Measurements from ENCODE around the gene KLHL13. TPM values are rescaled to one million over a fixed set of nuclear protein-coding genes. Genes with fewer than 3 reads are reported as not detected.

Gene KLHL13
- polyA plus RNA-seq, 1 donor (not counting 4 experiments of a cell fraction or from before 2014, with no cell fraction given): 4.9 TPM

DNA sequence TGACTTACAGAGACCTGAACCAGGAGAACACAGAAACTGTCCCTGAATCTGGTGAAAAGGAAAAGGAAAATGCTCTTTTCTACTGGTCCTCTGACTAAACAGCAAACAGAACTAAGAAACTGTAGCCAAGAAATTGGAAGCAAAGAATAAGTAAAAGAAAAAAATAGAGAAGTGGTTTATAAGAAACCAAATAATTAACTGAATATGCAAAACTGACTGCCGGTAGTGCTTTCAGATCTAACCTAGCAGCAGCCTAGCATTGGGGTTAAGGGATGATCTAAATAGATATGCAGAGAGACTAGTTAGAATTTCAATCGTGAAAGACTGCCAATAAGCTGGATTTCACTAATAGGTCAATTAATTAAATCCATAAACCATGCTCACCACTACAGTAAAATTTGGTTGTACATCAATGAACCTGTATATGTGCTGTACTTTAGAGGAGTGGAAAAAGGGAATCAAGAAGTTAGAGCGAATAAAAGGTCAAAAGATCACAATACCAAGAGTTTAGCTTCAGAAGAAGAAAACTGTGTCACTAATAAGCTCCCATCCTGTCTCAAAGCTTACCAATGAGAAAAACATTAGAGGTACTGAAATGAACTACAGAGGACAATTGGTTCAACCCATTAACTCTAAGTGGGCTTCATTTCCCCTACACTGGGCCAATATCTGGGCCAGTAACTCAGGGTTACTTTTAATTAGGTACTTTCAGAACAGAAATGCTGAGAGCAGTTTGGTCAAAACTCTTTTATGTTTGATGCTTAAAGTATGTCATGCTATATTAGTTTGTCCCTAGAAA lies 53.6 kb downstream of the KLHL13 start:
- Histone ChIP-seq H3K27me3 (ENCODE audit: control insufficient read depth, extremely low read depth, insufficient read depth, low read length) (no peaks in the 10 kb centered on the region), H3K4me2 (ENCODE audit: control insufficient read depth, extremely low read depth, insufficient read depth, low read depth, low read length) (no peak overlapping the region), H3K79me2 (ENCODE audit: control insufficient read depth, insufficient read depth, low read length) (no peaks in the 10 kb centered on the region), H3K9me1 (ENCODE audit: control insufficient read depth, extremely low read depth, insufficient read depth, low read length) (no peaks in the 10 kb centered on the region), H3K9ac (ENCODE audit: control insufficient read depth, extremely low read depth, insufficient read depth, low read length) (no peak overlapping the region), H3K4me1 (ENCODE audit: control insufficient read depth, extremely low read depth, insufficient read depth, low read length) (peaks cover 6% of the 10 kb centered on the region), H3K4me3 (ENCODE audit: control insufficient read depth in 2 of 3, extremely low read depth in 1 of 3, insufficient read depth in 2 of 3, low read depth in 1 of 3, low read length in 3 of 3) (no peak overlapping the region), H3K9me3 (ENCODE audit: control insufficient read depth, low read depth, low read length) (no peaks in the 10 kb centered on the region), H3K27ac (ENCODE audit: control insufficient read depth, insufficient read depth, low read length) (no peak overlapping the region), H4K20me1 (ENCODE audit: control insufficient read depth, extremely low read depth, insufficient read depth, low read length) (no peaks in the 10 kb centered on the region), H3K36me3 (ENCODE audit: control insufficient read depth in 2 of 2, extremely low read depth in 1 of 2, insufficient read depth in 2 of 2, low read length in 2 of 2) (no peaks in the 10 kb centered on the region), H2AFZ (ENCODE audit: control insufficient read depth, low read length) (no peak overlapping the region)
- TF ChIP-seq, protein P1, sequence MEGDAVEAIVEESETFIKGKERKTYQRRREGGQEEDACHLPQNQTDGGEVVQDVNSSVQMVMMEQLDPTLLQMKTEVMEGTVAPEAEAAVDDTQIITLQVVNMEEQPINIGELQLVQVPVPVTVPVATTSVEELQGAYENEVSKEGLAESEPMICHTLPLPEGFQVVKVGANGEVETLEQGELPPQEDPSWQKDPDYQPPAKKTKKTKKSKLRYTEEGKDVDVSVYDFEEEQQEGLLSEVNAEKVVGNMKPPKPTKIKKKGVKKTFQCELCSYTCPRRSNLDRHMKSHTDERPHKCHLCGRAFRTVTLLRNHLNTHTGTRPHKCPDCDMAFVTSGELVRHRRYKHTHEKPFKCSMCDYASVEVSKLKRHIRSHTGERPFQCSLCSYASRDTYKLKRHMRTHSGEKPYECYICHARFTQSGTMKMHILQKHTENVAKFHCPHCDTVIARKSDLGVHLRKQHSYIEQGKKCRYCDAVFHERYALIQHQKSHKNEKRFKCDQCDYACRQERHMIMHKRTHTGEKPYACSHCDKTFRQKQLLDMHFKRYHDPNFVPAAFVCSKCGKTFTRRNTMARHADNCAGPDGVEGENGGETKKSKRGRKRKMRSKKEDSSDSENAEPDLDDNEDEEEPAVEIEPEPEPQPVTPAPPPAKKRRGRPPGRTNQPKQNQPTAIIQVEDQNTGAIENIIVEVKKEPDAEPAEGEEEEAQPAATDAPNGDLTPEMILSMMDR (optimal IDR thresholded peaks at IDR 0.05 in 1 of 3, IDR thresholded peaks at IDR 0.05 in 1 of 3, conservative IDR thresholded peaks at IDR 0.05 in 1 of 3; ENCODE audit: extremely low read depth in 1 of 3, insufficient read depth in 2 of 3, low read length in 3 of 3): no peak
- TF ChIP-seq EZH2 (IDR thresholded peaks at IDR 0.05; ENCODE audit: low read length): no peak
- DNase-seq (ENCODE audit: low read depth, low spot score) (no peak), FAIRE-seq (no peak)
- dilution Hi-C loops (cut with MboI; ENCODE audit: extremely low pct_ligation_motif_present, low sequenced_read_pairs): no loop called here

DNA sequence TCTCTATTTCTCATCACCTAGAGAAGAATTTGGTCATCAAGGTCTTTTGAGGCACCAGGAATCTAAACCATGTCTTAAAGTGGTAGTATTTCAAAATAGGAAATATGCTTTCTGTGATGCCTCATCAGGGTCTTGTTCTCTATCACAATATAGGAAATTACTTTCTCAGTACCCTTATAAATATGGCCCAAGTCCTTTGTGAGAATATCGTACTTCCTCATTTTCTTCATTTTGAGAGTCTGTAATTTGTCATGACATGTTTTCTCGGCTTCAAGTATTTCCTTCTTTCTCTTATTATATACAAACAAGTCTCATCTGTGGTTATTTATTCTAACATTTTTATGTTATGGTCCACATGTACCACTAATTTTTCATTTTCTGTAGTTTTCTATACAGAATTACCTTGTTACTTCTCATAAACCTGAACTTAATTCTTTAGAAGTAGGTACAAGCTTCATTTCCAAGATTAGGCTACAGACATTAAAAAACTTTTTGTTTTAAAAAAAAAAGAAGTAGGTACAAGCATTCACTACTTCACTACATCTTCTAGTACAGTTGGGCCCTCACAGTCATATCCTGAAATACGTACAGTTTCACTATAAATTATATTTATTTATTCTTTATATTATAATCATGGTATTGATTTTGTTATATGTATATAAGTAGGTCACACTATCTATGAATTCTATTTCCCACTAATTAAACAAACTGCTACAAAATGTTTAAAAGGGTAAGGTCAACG lies 54.4 kb downstream of the KLHL13 start:
- Histone ChIP-seq H2AFZ (ENCODE audit: control insufficient read depth, low read length) (no peak overlapping the region), H3K9me3 (ENCODE audit: control insufficient read depth, low read depth, low read length) (no peaks in the 10 kb centered on the region), H3K36me3 (ENCODE audit: control insufficient read depth in 2 of 2, extremely low read depth in 1 of 2, insufficient read depth in 2 of 2, low read length in 2 of 2) (no peaks in the 10 kb centered on the region), H3K9me1 (ENCODE audit: control insufficient read depth, extremely low read depth, insufficient read depth, low read length) (no peaks in the 10 kb centered on the region), H3K79me2 (ENCODE audit: control insufficient read depth, insufficient read depth, low read length) (no peaks in the 10 kb centered on the region), H3K27me3 (ENCODE audit: control insufficient read depth, extremely low read depth, insufficient read depth, low read length) (no peaks in the 10 kb centered on the region), H4K20me1 (ENCODE audit: control insufficient read depth, extremely low read depth, insufficient read depth, low read length) (no peaks in the 10 kb centered on the region), H3K4me1 (ENCODE audit: control insufficient read depth, extremely low read depth, insufficient read depth, low read length) (peaks cover 3% of the 10 kb centered on the region), H3K27ac (ENCODE audit: control insufficient read depth, insufficient read depth, low read length) (no peak overlapping the region), H3K4me3 (ENCODE audit: control insufficient read depth in 2 of 3, extremely low read depth in 1 of 3, insufficient read depth in 2 of 3, low read depth in 1 of 3, low read length in 3 of 3) (no peak overlapping the region), H3K9ac (ENCODE audit: control insufficient read depth, extremely low read depth, insufficient read depth, low read length) (no peak overlapping the region), H3K4me2 (ENCODE audit: control insufficient read depth, extremely low read depth, insufficient read depth, low read depth, low read length) (no peak overlapping the region)
- DNase-seq (ENCODE audit: low read depth, low spot score) (no peak), FAIRE-seq (no peak)
- dilution Hi-C loops (cut with MboI; ENCODE audit: extremely low pct_ligation_motif_present, low sequenced_read_pairs): no loop called here
- TF ChIP-seq EZH2 (IDR thresholded peaks at IDR 0.05; ENCODE audit: low read length): no peak
- TF ChIP-seq, protein P1 (optimal IDR thresholded peaks at IDR 0.05 in 1 of 3, IDR thresholded peaks at IDR 0.05 in 1 of 3, conservative IDR thresholded peaks at IDR 0.05 in 1 of 3; ENCODE audit: extremely low read depth in 1 of 3, insufficient read depth in 2 of 3, low read length in 3 of 3): no peak
